CD4-positive, alpha-beta memory T cell (primary cell): ENCODE results near the gene ZFHX3. TPM values are rescaled to one million over a fixed set of nuclear protein-coding genes. Genes with fewer than 3 reads are reported as not detected.

Source experiments
- CTCF ChIA-PET: fragments of 350-600 bp; sonication (Branson Sonifier 250); formaldehyde crosslinking; loops from one replicate; lab custom pipeline; 2021; ENCODE audit warnings: inconsistent platforms; ENCODE audit not compliant: partially characterized antibody; lab: Charles Lee
- POLR2A ChIA-PET: fragments of 350-600 bp; sonication (Branson Sonifier 250); formaldehyde crosslinking; loops from one replicate; lab custom pipeline; 2021; ENCODE audit not compliant: partially characterized antibody; lab: Charles Lee
- DNase-seq, 5 donors: peaks; one replicate each; pipeline versions ENCODE4 v3.0.0 to v3.0.0-alpha.2; 2020 to 2022; ENCODE audit warnings: mixed read lengths in 1 of 5
- H3K27ac ChIP-seq: one replicate; pipeline ENCODE4 v1.7.0; 2013; ENCODE audit warnings: low read depth, low read length
- H3K27me3 ChIP-seq: 2 replicates; pipeline ENCODE4 v1.7.0; 2013; ENCODE audit warnings: mild to moderate bottlenecking, low read length, moderate library complexity; ENCODE audit not compliant: insufficient read depth
- H3K36me3 ChIP-seq: 2 replicates; pipeline ENCODE4 v1.7.0; 2013; ENCODE audit warnings: mild to moderate bottlenecking, low read length, moderate library complexity; ENCODE audit not compliant: insufficient read depth
- H3K4me1 ChIP-seq: 2 replicates; pipeline ENCODE4 v1.7.0; 2013; ENCODE audit warnings: mild to moderate bottlenecking, low read length, moderate library complexity; ENCODE audit not compliant: insufficient read depth
- H3K4me3 ChIP-seq, 2 donors: one replicate each; pipeline ENCODE4 v1.7.0; 2013; ENCODE audit warnings: low read length in 2 of 2, mild to moderate bottlenecking in 1 of 2
- H3K9me3 ChIP-seq, 2 donors: one replicate each; pipeline ENCODE4 v1.7.0; 2013; ENCODE audit warnings: low read length in 2 of 2, control low read depth in 1 of 2; ENCODE audit not compliant: control insufficient read depth in 1 of 2
- H3K27ac Mint-ChIP-seq, 7 donors: one replicate each; pipeline ENCODE4 v1.8.0; 2020 to 2021; ENCODE audit warnings: mixed read lengths in 7 of 7, mild to moderate bottlenecking in 6 of 7, inconsistent platforms in 3 of 7, moderate library complexity in 3 of 7
- H3K27me3 Mint-ChIP-seq, 2 donors: one replicate each; pipeline ENCODE4 v1.8.0; 2020 to 2021; ENCODE audit warnings: mixed read lengths in 2 of 2
- H3K36me3 Mint-ChIP-seq, 2 donors: one replicate each; pipeline ENCODE4 v1.8.0; 2020 to 2021; ENCODE audit warnings: mixed read lengths in 2 of 2, inconsistent platforms in 1 of 2, mild to moderate bottlenecking in 1 of 2
- H3K4me1 Mint-ChIP-seq, 4 donors: one replicate each; pipeline ENCODE4 v1.8.0; 2020 to 2021; ENCODE audit warnings: mixed read lengths in 4 of 4, mild to moderate bottlenecking in 1 of 4
- H3K4me3 Mint-ChIP-seq, 8 donors: one replicate each; pipeline ENCODE4 v1.8.0; 2020 to 2021; ENCODE audit warnings: mixed read lengths in 8 of 8, mild to moderate bottlenecking in 7 of 8, moderate library complexity in 6 of 8, inconsistent platforms in 3 of 8
- H3K9me3 Mint-ChIP-seq, 8 donors: one replicate each; pipeline ENCODE4 v1.8.0; 2020 to 2021; ENCODE audit warnings: mixed read lengths in 8 of 8, mild to moderate bottlenecking in 5 of 8, inconsistent platforms in 3 of 8, moderate library complexity in 1 of 8
- intact Hi-C: fragments of 100-400 bp; cut with micrococcal nuclease; formaldehyde crosslinking; loops from one replicate; pipeline ENCODE4 v1.15.1; 2023
- polyA plus RNA-seq, 2 donors: library from polyadenylated mRNA; unstranded; fragments of 300-500 nt; fragmentation: Illumina TruSeq; gene quantifications; one replicate each; pipeline ENCODE4 v1.2.3, GENCODE V29; 2021
- total RNA-seq, 2 experiments: library from RNA; stranded (reverse); gene quantifications; one replicate each; pipeline ENCODE4 v1.2.3, GENCODE V29; 2021

Gene ZFHX3
- total and polyA plus RNA-seq, 4 experiments from 2014 or later: 0.01 to 0.99 (median 0.36) TPM

GRCh38 chr16:72873853-72874252, 174.1 kb downstream of the ZFHX3 start:
- ChIA-PET CTCF (no interaction called here), POLR2A (no interaction called here)
- Mint-ChIP-seq H3K27me3 (peaks cover 3 to 6% of the 10 kb centered on the region in 2 donors), H3K4me3 (no peak overlapping the region), H3K9me3 (peaks cover 0 to 3% (median 0%) of the 10 kb centered on the region in 8 donors), H3K36me3 (no peaks in the 10 kb centered on the region), H3K4me1 (no peaks in the 10 kb centered on the region), H3K27ac (no peak overlapping the region)
- H3K4me1 ChIP-seq: no peaks in the 10 kb centered on the region
- intact Hi-C loops: no loop called here
- no peak for DNase-seq
- no peaks in the 10 kb centered on the region for H3K27me3 ChIP-seq
- H3K36me3 ChIP-seq: no peaks in the 10 kb centered on the region
- H3K9me3 ChIP-seq: no peaks in the 10 kb centered on the region
- H3K4me3 ChIP-seq: no peak overlapping the region
- H3K27ac ChIP-seq: no peak overlapping the region

GRCh38 chr16:72873044-72873443, 174.9 kb downstream of the ZFHX3 start:
- Histone ChIP-seq H3K9me3 (no peaks in the 10 kb centered on the region), H3K4me3 (no peak overlapping the region), H3K4me1 (no peaks in the 10 kb centered on the region), H3K27me3 (no peaks in the 10 kb centered on the region), H3K27ac (no peak overlapping the region), H3K36me3 (no peaks in the 10 kb centered on the region)
- ChIA-PET POLR2A (no interaction called here), CTCF (no interaction called here)
- DNase-seq: no peak
- Mint-ChIP-seq H3K27me3 (peaks cover 3 to 6% of the 10 kb centered on the region in 2 donors), H3K36me3 (no peaks in the 10 kb centered on the region), H3K4me1 (no peaks in the 10 kb centered on the region), H3K4me3 (no peak overlapping the region), H3K27ac (no peak overlapping the region), H3K9me3 (peaks cover 0 to 7% (median 0%) of the 10 kb centered on the region in 8 donors)
- intact Hi-C loops: no loop called here

- CTCF ChIA-PET: no interaction called here
- H3K36me3 Mint-ChIP-seq: no peaks in the 10 kb centered on the region
These were observed 182.1 kb downstream of the ZFHX3 start for GRCh38 chr16:72865835-72866234.

GRCh38 chr16:72865258-72865657, 182.7 kb downstream of the ZFHX3 start:
- Histone ChIP-seq H3K36me3 (no peaks in the 10 kb centered on the region), H3K27me3 (no peaks in the 10 kb centered on the region), H3K4me1 (no peaks in the 10 kb centered on the region), H3K27ac (no peak overlapping the region), H3K4me3 (no peak overlapping the region), H3K9me3 (no peaks in the 10 kb centered on the region)
- intact Hi-C loops: no loop called here
- Mint-ChIP-seq H3K36me3 (no peaks in the 10 kb centered on the region), H3K27ac (no peak overlapping the region), H3K9me3 (peaks cover 0 to 5% (median under 1%) of the 10 kb centered on the region in 8 donors), H3K4me3 (no peak overlapping the region), H3K4me1 (no peaks in the 10 kb centered on the region), H3K27me3 (peaks cover 0 to 3% of the 10 kb centered on the region in 2 donors)
- DNase-seq: no peak
- ChIA-PET CTCF (no interaction called here), POLR2A (no interaction called here)

More at GRCh38 chr16:72865835-72866234, 182.1 kb downstream of the ZFHX3 start:
- H3K27ac ChIP-seq: no peak overlapping the region
- H3K9me3 ChIP-seq: no peaks in the 10 kb centered on the region
- no peak overlapping the region for H3K27ac Mint-ChIP-seq
- H3K9me3 Mint-ChIP-seq: peaks cover 0 to 5% (median 1%) of the 10 kb centered on the region in 8 donors
- intact Hi-C loops: no loop called here
- no peaks in the 10 kb centered on the region for H3K4me1 ChIP-seq
- no peaks in the 10 kb centered on the region for H3K36me3 ChIP-seq
- no peak for DNase-seq
- no peaks in the 10 kb centered on the region for H3K4me1 Mint-ChIP-seq
- no peaks in the 10 kb centered on the region for H3K27me3 ChIP-seq
- no peak overlapping the region for H3K4me3 ChIP-seq
- peaks cover 0 to 3% of the 10 kb centered on the region in 2 donors for H3K27me3 Mint-ChIP-seq
- POLR2A ChIA-PET: no interaction called here
- no peak overlapping the region for H3K4me3 Mint-ChIP-seq

GRCh38 chr16:72864130-72864833, 183.6 kb downstream of the ZFHX3 start:
- H3K27ac ChIP-seq: no peak overlapping the region
- ChIA-PET POLR2A (no interaction called here), CTCF (no interaction called here)
- H3K27ac Mint-ChIP-seq: no peak overlapping the region
- no peaks in the 10 kb centered on the region for H3K36me3 Mint-ChIP-seq
- H3K9me3 ChIP-seq: no peaks in the 10 kb centered on the region
- H3K4me3 ChIP-seq: no peak overlapping the region
- H3K36me3 ChIP-seq: no peaks in the 10 kb centered on the region
- H3K4me1 ChIP-seq: no peaks in the 10 kb centered on the region
- H3K9me3 Mint-ChIP-seq: peaks cover 0 to 5% (median under 1%) of the 10 kb centered on the region in 8 donors
- no peak for DNase-seq
- H3K4me3 Mint-ChIP-seq: peak overlapping the region in 1 of 8 donors; percentile 58
- no peaks in the 10 kb centered on the region for H3K4me1 Mint-ChIP-seq
- intact Hi-C loops: no loop called here
- no peaks in the 10 kb centered on the region for H3K27me3 ChIP-seq
- H3K27me3 Mint-ChIP-seq: peaks cover 0 to 3% of the 10 kb centered on the region in 2 donors

- H3K27me3 Mint-ChIP-seq: peaks cover 0 to 3% of the 10 kb centered on the region in 2 donors
- H3K36me3 Mint-ChIP-seq: no peaks in the 10 kb centered on the region
- H3K27ac ChIP-seq: no peak overlapping the region
- peaks cover 0 to 3% (median under 1%) of the 10 kb centered on the region in 8 donors for H3K9me3 Mint-ChIP-seq
- H3K27me3 ChIP-seq: no peaks in the 10 kb centered on the region
- ChIA-PET POLR2A (no interaction called here), CTCF (no interaction called here)
- H3K4me1 Mint-ChIP-seq: no peaks in the 10 kb centered on the region
- H3K4me3 Mint-ChIP-seq: no peak overlapping the region
- no peaks in the 10 kb centered on the region for H3K9me3 ChIP-seq
- H3K36me3 ChIP-seq: no peaks in the 10 kb centered on the region
- no peak overlapping the region for H3K27ac Mint-ChIP-seq
- intact Hi-C loops: no loop called here
- no peaks in the 10 kb centered on the region for H3K4me1 ChIP-seq
- H3K4me3 ChIP-seq: no peak overlapping the region
- DNase-seq: no peak
These were observed 185.8 kb downstream of the ZFHX3 start for GRCh38 chr16:72862090-72862489.

GRCh38 chr16:72860726-72861562, 187.0 kb downstream of the ZFHX3 start:
- no peaks in the 10 kb centered on the region for H3K4me1 ChIP-seq
- no peak overlapping the region for H3K4me3 ChIP-seq
- H3K27me3 ChIP-seq: no peaks in the 10 kb centered on the region
- H3K27me3 Mint-ChIP-seq: peaks cover 0 to 2% of the 10 kb centered on the region in 2 donors
- no peaks in the 10 kb centered on the region for H3K36me3 ChIP-seq
- no peak overlapping the region for H3K27ac Mint-ChIP-seq
- DNase-seq: no peak
- H3K9me3 Mint-ChIP-seq: peaks cover 0 to 3% (median under 1%) of the 10 kb centered on the region in 8 donors
- intact Hi-C loops: no loop called here
- no peaks in the 10 kb centered on the region for H3K36me3 Mint-ChIP-seq
- H3K4me3 Mint-ChIP-seq: no peak overlapping the region
- no peaks in the 10 kb centered on the region for H3K4me1 Mint-ChIP-seq
- H3K9me3 ChIP-seq: no peaks in the 10 kb centered on the region
- H3K27ac ChIP-seq: no peak overlapping the region
- ChIA-PET POLR2A (no interaction called here), CTCF (no interaction called here)
